Thymus (tissue), 11 donors: Measurements from ENCODE around the gene MAGI1. TPM values are rescaled to one million over a fixed set of nuclear protein-coding genes. Genes with fewer than 3 reads are reported as not detected.

Experiments used
- DNase-seq, 9 donors: peaks; one replicate each; pipeline ENCODE4 v3.0.0-alpha.2; 2013; ENCODE audit warnings: low spot score in 9 of 9, low read depth in 6 of 9, missing footprints in 1 of 9
- H3K27ac ChIP-seq, 2 donors: one replicate each; pipeline ENCODE4 v1.5.1; 2013; ENCODE audit warnings: control low read depth in 1 of 2, low read depth in 1 of 2, low read length in 1 of 2, mild to moderate bottlenecking in 1 of 2, moderate library complexity in 1 of 2
- H3K27me3 ChIP-seq, 2 donors: one replicate each; pipeline ENCODE4 v1.5.1; 2013; ENCODE audit warnings: low read length in 1 of 2; ENCODE audit not compliant: control insufficient read depth in 2 of 2, insufficient read depth in 1 of 2
- H3K36me3 ChIP-seq, 2 donors: one replicate each; pipeline ENCODE4 v1.5.1; 2013; ENCODE audit warnings: low read length in 1 of 2, mild to moderate bottlenecking in 1 of 2, moderate library complexity in 1 of 2; ENCODE audit not compliant: control insufficient read depth in 2 of 2, insufficient read depth in 2 of 2
- H3K4me1 ChIP-seq, 2 donors: one replicate each; pipeline ENCODE4 v1.5.1; 2013; ENCODE audit warnings: low read length in 2 of 2; ENCODE audit not compliant: control insufficient read depth in 2 of 2, insufficient read depth in 2 of 2
- H3K4me3 ChIP-seq, 2 donors: one replicate each; pipeline ENCODE4 v1.5.1; 2013; ENCODE audit warnings: low read length in 2 of 2, control low read depth in 1 of 2, mild to moderate bottlenecking in 1 of 2
- H3K9me3 ChIP-seq, 2 donors: one replicate each; pipeline ENCODE4 v1.5.1; 2013; ENCODE audit warnings: low read length in 1 of 2, mild to moderate bottlenecking in 1 of 2; ENCODE audit not compliant: control insufficient read depth in 2 of 2, insufficient read depth in 1 of 2
- WGBS: extraction: QIAGEN DNeasy Blood & Tissue Kit; methylation state at CpG from one replicate; pipeline ENCODE4 v1.1.7; 2013; 5-methylcytosine and 5-hydroxymethylcytosine counted together
- polyA plus RNA-seq: library from polyadenylated mRNA; stranded (reverse); fragments of 200-250 nt; gene quantifications from one replicate; pipeline ENCODE4 v1.2.3, GENCODE V29; 2013
- total RNA-seq: library from RNA; stranded (reverse); fragments of 120-200 nt; gene quantifications from one replicate; pipeline ENCODE4 v1.2.4, GENCODE V29; 2013
- donor health status: healthy.

The MAGI1 gene
- total and polyA plus RNA-seq, 2 donors = 5.1 to 6.1 TPM

DNA sequence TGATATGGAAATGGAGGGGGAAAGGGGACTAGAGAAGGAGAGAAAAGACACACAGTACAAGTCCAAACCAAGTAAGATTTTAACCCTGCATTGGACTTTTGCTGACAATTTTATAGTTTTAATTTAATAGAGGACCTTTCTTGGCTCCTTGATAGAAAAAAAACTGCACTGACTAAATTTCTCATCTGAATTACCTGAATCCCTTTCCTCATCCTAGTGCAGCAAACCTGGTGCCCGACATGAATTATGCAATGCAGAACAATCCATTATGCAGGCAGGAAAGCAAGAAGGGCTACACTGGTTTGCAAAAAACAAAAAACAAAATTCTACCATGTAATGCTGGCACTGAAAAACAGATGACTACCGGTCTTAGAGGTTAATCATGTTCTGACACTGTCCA is 15.5 kb downstream of the MAGI1 start:
- no peaks in the 10 kb centered on the region for H3K36me3 ChIP-seq
- H3K4me3 ChIP-seq = no peak overlapping the region
- H3K27me3 ChIP-seq = no peaks in the 10 kb centered on the region
- DNase-seq = no peak
- H3K4me1 ChIP-seq = no peaks in the 10 kb centered on the region
- no peaks in the 10 kb centered on the region for H3K9me3 ChIP-seq
- 92% methylated on average over 2 of the region's 2 CpGs for WGBS
- H3K27ac ChIP-seq = no peak overlapping the region

DNA sequence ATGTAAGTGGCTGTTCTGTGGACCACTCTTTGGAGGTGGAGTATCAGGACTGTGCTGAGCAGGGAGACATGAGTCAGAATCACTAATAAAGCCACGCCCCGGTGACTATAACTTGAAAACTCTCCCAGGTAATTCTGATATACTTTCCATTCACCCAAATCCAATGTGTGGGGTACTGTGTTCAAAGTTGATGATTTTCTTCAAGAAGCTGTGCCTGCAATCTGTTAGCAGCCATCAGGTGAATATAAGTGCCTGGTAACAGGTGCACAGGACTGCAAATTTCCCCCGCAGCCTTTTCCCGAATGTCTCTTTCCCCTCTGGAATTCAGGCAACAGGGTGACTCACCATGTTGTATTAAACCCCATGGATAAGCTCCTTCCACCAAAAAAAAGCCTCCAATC is 17.0 kb downstream of the MAGI1 start:
- no peak overlapping the region for H3K27ac ChIP-seq

DNA sequence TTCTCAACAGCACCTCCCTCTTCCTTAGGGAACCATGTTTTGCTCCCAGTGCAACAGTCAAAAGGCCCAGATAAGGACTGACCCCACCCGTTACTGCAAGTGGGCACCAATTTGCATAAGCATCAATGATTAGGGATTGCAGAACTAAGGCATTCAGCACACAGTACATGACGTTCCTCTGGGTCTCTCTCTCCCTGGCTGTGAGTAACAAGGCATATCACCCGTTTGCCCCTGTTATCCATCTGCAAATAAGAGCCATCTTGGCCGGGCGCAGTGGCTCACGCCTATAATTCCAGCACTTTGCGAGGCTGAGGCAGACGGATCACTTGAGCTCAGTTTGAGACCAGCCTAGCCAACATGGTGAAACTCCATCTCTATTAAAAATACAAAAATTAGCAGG is 18.8 kb downstream of the MAGI1 start:
- WGBS = 85% methylated on average over 8 of the region's 8 CpGs
- Histone ChIP-seq H3K27me3 (no peaks in the 10 kb centered on the region), H3K36me3 (no peaks in the 10 kb centered on the region), H3K27ac (no peak overlapping the region), H3K4me3 (no peak overlapping the region), H3K4me1 (no peaks in the 10 kb centered on the region), H3K9me3 (no peaks in the 10 kb centered on the region)
- no peak for DNase-seq

More for the DNA sequence above, 17.0 kb downstream of the MAGI1 start:
- H3K9me3 ChIP-seq = no peaks in the 10 kb centered on the region
- no peak for DNase-seq
- H3K36me3 ChIP-seq = no peaks in the 10 kb centered on the region
- no peaks in the 10 kb centered on the region for H3K4me1 ChIP-seq
- no peak overlapping the region for H3K4me3 ChIP-seq
- H3K27me3 ChIP-seq = no peaks in the 10 kb centered on the region
- WGBS = 96% methylated on average over 4 of the region's 4 CpGs

DNA sequence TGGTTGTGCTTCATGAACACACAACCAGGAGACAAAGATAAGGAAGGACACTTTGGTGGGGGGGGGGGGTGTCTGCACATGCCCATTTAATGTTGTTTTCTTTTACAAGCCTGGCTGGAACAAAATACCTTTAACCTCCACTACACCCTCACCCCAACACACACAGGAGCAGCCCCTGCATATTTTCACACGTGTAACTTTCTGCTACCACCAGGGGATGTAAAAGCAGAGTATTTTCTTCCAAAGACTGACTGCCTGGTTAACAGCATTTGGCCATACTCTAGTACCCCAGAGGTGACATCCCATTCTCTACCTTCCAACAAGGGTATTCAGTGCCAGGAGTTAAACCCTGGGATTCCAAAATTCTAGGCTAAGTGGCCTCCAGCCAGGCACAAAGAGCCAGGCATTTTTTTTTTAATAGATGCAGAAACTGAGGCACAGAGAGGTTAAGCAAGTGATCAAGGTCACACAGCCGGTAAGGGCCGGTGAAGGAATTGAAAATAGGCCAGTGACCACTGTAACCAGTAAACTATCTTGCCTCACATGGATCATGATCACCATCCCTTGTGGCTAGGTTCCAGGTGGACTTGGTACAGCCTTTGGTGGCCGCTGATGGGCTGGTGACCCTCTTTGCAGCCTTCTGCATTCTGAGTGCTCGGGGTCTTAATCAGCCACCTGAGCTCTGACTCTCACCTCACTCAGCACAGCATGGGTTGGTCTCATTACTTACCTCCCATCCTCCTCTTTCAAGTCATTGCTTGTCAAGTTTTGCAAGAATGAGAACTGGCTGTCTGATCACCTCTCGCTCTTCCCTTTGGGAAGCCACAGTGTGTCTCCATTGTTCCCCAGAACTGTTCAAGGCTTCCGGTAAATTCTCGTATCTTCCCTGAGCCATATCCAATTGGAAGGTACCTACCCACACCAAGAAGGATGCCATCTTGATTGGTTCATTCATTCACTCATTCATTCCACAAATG is 20.4 kb downstream of the MAGI1 start:
- 88% methylated on average over 8 of the region's 8 CpGs for WGBS
- Histone ChIP-seq H3K4me1 (no peaks in the 10 kb centered on the region), H3K4me3 (no peak overlapping the region)

GRCh38 chr3:66017591-66017990 is 21.1 kb downstream of the MAGI1 start:
- Histone ChIP-seq H3K4me3 (no peak overlapping the region), H3K9me3 (no peaks in the 10 kb centered on the region), H3K4me1 (no peaks in the 10 kb centered on the region)

More for the DNA sequence above, 20.4 kb downstream of the MAGI1 start:
- DNase-seq = no peak
- no peak overlapping the region for H3K27ac ChIP-seq
- H3K9me3 ChIP-seq = no peaks in the 10 kb centered on the region
- no peaks in the 10 kb centered on the region for H3K36me3 ChIP-seq
- no peaks in the 10 kb centered on the region for H3K27me3 ChIP-seq

GRCh38 chr3:66017084-66017483 is 21.6 kb downstream of the MAGI1 start:
- WGBS = 89% methylated on average over 16 of the region's 16 CpGs
- Histone ChIP-seq H3K4me1 (no peaks in the 10 kb centered on the region), H3K27me3 (no peaks in the 10 kb centered on the region), H3K4me3 (no peak overlapping the region), H3K36me3 (no peaks in the 10 kb centered on the region), H3K9me3 (no peaks in the 10 kb centered on the region), H3K27ac (no peak overlapping the region)
- DNase-seq = no peak

More at GRCh38 chr3:66017591-66017990, 21.1 kb downstream of the MAGI1 start:
- WGBS = 87% methylated on average over 5 of the region's 5 CpGs
- Histone ChIP-seq H3K27ac (no peak overlapping the region), H3K36me3 (no peaks in the 10 kb centered on the region), H3K27me3 (no peaks in the 10 kb centered on the region)
- no peak for DNase-seq

- 96% methylated on average over 4 of the region's 4 CpGs for WGBS
- Histone ChIP-seq H3K4me1 (no peaks in the 10 kb centered on the region), H3K27ac (no peak overlapping the region), H3K27me3 (no peaks in the 10 kb centered on the region), H3K4me3 (no peak overlapping the region), H3K36me3 (no peaks in the 10 kb centered on the region), H3K9me3 (no peaks in the 10 kb centered on the region)
- no peak for DNase-seq
Measured at GRCh38 chr3:66015841-66016240, 22.9 kb downstream of the MAGI1 start.

DNA sequence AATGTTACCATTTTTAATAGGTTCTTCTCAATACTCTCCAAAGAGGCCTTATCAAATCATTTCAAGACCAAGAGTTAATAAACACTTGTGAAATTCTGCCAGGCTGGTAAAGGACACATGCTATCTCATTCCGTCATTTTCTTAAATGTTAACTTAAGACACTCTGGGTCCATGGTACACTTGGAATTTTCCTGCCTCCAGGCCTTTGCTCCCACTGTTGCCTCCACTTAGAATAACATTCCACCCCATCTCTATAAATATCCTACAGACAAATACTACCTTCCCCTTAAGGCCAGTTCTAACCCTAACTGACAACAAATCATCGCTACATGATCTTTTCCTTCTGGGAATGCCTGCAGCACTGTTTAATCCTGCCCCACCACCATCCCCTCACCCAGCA is 24.1 kb downstream of the MAGI1 start:
- H3K9me3 ChIP-seq = no peaks in the 10 kb centered on the region
- no peak overlapping the region for H3K27ac ChIP-seq
- H3K27me3 ChIP-seq = no peaks in the 10 kb centered on the region
- no peaks in the 10 kb centered on the region for H3K36me3 ChIP-seq
- 50% methylated on average over 2 of the region's 2 CpGs for WGBS
- no peaks in the 10 kb centered on the region for H3K4me1 ChIP-seq
- no peak overlapping the region for H3K4me3 ChIP-seq
- DNase-seq = no peak

GRCh38 chr3:66014056-66014455 is 24.7 kb downstream of the MAGI1 start:
- no peak overlapping the region for H3K27ac ChIP-seq
- H3K4me1 ChIP-seq = no peaks in the 10 kb centered on the region
- DNase-seq = no peak
- H3K4me3 ChIP-seq = no peak overlapping the region
- no peaks in the 10 kb centered on the region for H3K27me3 ChIP-seq
- WGBS = 91% methylated on average over 2 of the region's 2 CpGs
- H3K36me3 ChIP-seq = no peaks in the 10 kb centered on the region
- H3K9me3 ChIP-seq = no peaks in the 10 kb centered on the region
